ENCODE results near the gene UBE2K. TPM values are rescaled to one million over a fixed set of nuclear protein-coding genes. Genes with fewer than 3 reads are reported as not detected.
A peak's percentile ranks its signal among the peaks of the same experiment; 100 is the strongest.
"Not testable (repeated sequence)": the region's sequence is repeated elsewhere in the genome, so short reads cannot be mapped to it uniquely, and the experiment has no call there.

UBE2K gene
- total RNA-seq, 1 donor from 2014 or later, result 96.7 TPM

DNA sequence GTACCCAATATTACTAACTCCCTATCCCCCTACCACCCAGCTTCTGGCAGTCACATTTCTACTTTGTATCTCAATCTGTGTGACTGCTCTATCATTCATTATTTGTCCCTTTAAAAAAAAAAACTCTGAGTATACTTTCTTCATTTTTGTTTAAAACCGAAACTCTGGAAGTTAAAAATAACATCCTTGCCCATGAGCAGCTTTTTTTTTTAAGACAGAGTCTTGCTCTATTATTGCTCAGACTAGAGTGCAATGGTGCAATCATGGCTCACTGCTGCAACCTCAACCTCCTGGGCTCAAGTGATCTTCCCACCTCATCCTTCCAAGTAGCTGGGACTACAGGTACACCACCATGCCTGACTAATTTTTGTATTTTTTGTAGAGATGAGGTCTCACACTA, 15.8 kb downstream of the UBE2K start:
- H3K27ac Mint-ChIP-seq (ENCODE audit: unreplicated experiment), result no peak overlapping the region
- H3K4me1 Mint-ChIP-seq (ENCODE audit: low read depth, unreplicated experiment), result peaks cover 9% of the 10 kb centered on the region
- no peak for DNase-seq
- no peaks in the 10 kb centered on the region for H3K9me3 Mint-ChIP-seq (ENCODE audit: unreplicated experiment)
- TF ChIP-seq, protein P1, sequence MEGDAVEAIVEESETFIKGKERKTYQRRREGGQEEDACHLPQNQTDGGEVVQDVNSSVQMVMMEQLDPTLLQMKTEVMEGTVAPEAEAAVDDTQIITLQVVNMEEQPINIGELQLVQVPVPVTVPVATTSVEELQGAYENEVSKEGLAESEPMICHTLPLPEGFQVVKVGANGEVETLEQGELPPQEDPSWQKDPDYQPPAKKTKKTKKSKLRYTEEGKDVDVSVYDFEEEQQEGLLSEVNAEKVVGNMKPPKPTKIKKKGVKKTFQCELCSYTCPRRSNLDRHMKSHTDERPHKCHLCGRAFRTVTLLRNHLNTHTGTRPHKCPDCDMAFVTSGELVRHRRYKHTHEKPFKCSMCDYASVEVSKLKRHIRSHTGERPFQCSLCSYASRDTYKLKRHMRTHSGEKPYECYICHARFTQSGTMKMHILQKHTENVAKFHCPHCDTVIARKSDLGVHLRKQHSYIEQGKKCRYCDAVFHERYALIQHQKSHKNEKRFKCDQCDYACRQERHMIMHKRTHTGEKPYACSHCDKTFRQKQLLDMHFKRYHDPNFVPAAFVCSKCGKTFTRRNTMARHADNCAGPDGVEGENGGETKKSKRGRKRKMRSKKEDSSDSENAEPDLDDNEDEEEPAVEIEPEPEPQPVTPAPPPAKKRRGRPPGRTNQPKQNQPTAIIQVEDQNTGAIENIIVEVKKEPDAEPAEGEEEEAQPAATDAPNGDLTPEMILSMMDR (IDR thresholded peaks at IDR 0.05; ENCODE audit: partially characterized antibody, unreplicated experiment), result no peak
- peaks cover 2% of the 10 kb centered on the region for H3K27me3 Mint-ChIP-seq (ENCODE audit: unreplicated experiment)
- H3K4me3 Mint-ChIP-seq (ENCODE audit: unreplicated experiment), result no peak overlapping the region
- H3K36me3 Mint-ChIP-seq (ENCODE audit: unreplicated experiment), result peaks cover 5% of the 10 kb centered on the region

DNA sequence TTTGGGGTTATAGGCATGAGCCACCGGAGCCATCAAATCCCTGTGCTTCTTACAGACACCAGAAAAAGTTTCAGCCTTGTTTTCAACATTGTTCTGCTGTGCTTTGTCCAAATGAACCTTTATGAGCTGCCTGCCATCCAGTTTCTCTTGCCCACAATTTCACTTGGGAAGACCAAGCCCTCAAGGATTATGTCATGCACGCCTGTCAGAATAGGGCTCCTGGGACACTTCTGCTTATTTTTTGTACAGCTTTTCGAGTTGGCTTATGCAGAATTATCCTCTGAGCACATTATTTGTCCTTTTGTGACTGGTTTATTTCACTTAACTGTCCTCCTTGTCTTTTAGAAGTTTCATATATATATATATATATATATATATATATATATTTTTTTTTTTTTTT, 16.2 kb downstream of the UBE2K start:
- DNase-seq, result no peak
- TF ChIP-seq, protein P1 (IDR thresholded peaks at IDR 0.05; ENCODE audit: partially characterized antibody, unreplicated experiment), result no peak
- no peak overlapping the region for H3K4me3 Mint-ChIP-seq (ENCODE audit: unreplicated experiment)
- H3K36me3 Mint-ChIP-seq (ENCODE audit: unreplicated experiment), result peaks cover 8% of the 10 kb centered on the region
- peaks cover 2% of the 10 kb centered on the region for H3K27me3 Mint-ChIP-seq (ENCODE audit: unreplicated experiment)
- peaks cover 6% of the 10 kb centered on the region for H3K4me1 Mint-ChIP-seq (ENCODE audit: low read depth, unreplicated experiment)
- H3K9me3 Mint-ChIP-seq (ENCODE audit: unreplicated experiment), result peaks cover 3% of the 10 kb centered on the region
- H3K27ac Mint-ChIP-seq (ENCODE audit: unreplicated experiment), result no peak overlapping the region

DNA sequence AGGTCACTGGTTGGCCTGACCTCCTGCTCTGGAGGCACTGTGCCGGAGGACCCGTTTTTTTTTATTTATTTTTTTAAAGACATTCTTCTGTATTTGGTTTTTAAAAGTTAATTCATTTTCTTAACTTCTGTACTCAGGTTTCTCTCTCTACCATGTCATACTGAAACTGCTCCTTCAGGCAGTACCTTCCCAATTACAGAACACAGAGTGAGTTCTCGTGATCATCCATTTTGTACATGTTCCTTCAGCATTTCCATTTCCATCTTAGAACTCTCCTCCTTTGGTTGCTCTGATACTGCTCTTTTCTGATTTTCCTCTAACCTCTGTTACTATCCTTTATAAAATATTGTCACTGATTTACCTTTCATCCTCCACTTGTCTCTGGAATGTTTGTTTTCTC, 17.9 kb downstream of the UBE2K start:
- peaks cover 2% of the 10 kb centered on the region for H3K27me3 Mint-ChIP-seq (ENCODE audit: unreplicated experiment)
- H3K27ac Mint-ChIP-seq (ENCODE audit: unreplicated experiment), result peak overlapping the region; percentile 36
- TF ChIP-seq, protein P1 (IDR thresholded peaks at IDR 0.05; ENCODE audit: partially characterized antibody, unreplicated experiment), result no peak
- peaks cover 13% of the 10 kb centered on the region for H3K4me1 Mint-ChIP-seq (ENCODE audit: low read depth, unreplicated experiment)
- no peak for DNase-seq
- peaks cover 10% of the 10 kb centered on the region for H3K36me3 Mint-ChIP-seq (ENCODE audit: unreplicated experiment)
- H3K4me3 Mint-ChIP-seq (ENCODE audit: unreplicated experiment), result no peak overlapping the region
- H3K9me3 Mint-ChIP-seq (ENCODE audit: unreplicated experiment), result peaks cover 3% of the 10 kb centered on the region

DNA sequence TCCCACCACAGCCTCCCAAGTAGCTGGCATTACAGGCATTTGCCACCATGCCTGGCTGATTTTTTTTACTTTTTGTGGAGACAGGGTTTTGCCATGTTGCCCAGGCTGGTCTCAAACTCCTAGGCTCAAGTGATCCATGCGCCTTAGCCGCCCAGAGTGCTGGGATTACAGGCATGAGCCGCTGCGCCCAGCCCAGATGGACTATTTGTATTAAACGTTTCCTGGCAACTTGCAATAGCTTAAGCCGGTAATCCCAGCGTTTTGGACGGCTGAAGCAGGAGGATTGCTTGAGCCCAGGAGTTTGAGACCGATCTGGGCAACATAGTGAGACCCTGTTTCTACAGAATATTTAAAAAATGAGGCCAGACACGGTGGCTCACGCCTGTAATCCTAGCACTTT, 18.4 kb downstream of the UBE2K start:
- Mint-ChIP-seq H3K27me3 (ENCODE audit: unreplicated experiment) (peaks cover 2% of the 10 kb centered on the region), H3K27ac (ENCODE audit: unreplicated experiment) (no peak overlapping the region), H3K4me3 (ENCODE audit: unreplicated experiment) (no peak overlapping the region), H3K9me3 (ENCODE audit: unreplicated experiment) (peaks cover 3% of the 10 kb centered on the region), H3K4me1 (ENCODE audit: low read depth, unreplicated experiment) (peaks cover 13% of the 10 kb centered on the region), H3K36me3 (ENCODE audit: unreplicated experiment) (peaks cover 10% of the 10 kb centered on the region)
- DNase-seq, result no peak
- TF ChIP-seq, protein P1 (IDR thresholded peaks at IDR 0.05; ENCODE audit: partially characterized antibody, unreplicated experiment), result no peak

DNA sequence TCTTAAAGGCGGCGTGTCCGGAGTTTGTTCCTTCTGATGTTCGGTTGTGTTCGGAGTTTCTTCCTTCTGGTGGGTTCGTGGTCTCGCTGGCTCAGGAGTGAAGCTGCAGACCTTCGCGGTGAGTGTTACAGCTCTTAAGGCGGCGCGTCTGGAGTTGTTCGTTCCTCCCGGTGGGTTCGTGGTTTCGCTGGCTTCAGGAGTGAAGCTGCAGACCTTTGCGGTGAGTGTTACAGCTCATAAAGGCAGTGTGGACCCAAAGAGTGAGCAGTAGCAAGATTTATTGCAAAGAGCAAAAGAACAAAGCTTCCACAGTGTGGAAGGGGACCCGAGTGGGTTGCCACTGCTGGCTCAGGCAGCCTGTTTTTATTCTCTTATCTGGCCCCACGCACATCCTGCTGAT, 19.8 kb downstream of the UBE2K start:
- not testable (repeated sequence) for H3K36me3 Mint-ChIP-seq (ENCODE audit: unreplicated experiment); H3K4me3 Mint-ChIP-seq (ENCODE audit: unreplicated experiment); H3K27me3 Mint-ChIP-seq (ENCODE audit: unreplicated experiment); H3K27ac Mint-ChIP-seq (ENCODE audit: unreplicated experiment); H3K9me3 Mint-ChIP-seq (ENCODE audit: unreplicated experiment); DNase-seq
- H3K4me1 Mint-ChIP-seq (ENCODE audit: low read depth, unreplicated experiment), result peaks cover 13% of the 10 kb centered on the region
